Measurements from ENCODE around the gene ZNF23.

The ZNF23 gene

DNA sequence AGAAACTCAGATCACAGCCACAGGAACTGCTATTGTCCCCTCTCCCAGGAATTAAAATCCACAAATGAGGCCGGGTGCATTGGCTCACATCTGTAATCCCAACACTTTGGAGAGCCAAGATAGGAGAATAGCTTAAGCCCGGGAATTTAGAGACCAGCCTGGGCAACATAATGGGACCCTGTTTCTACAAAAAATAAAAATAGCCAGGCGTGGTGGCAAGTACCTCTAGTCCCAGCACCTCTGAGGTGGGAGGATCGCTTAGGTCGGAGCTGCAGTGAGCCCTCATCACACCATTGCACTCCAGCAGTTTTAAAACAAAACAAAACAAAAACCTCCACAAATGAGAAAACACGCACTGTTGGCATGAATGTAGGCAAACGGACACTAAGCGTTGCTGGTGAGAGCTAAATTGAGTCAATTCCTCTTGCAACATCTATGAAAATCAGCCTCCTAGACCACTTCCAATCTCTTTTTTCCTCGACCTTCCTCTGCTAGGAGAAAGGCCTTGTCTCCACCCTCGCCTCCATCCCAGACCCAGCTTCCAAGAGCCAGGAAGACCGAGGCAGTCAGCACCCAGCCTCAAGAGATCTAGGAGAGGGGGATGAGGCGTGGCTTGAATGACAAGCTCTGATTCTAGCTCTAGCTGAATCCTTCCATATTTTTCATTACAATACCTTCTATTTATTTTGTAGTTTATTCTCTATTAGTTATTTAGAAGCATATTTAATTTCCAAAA is 35.0 kb downstream of the ZNF23 start:
- Histone ChIP-seq H2AK5ac (ENCODE audit: low read depth, low read length) (no peak overlapping the region), H4K91ac (ENCODE audit: low read depth, low read length, poor library complexity) (no peak overlapping the region), H3K18ac (ENCODE audit: low read length) (no peak overlapping the region), H3K36me3 (replicated peaks in 1 of 2; ENCODE audit: control insufficient read depth in 2 of 2, insufficient read depth in 2 of 2, low read length in 2 of 2) (no peaks in the 10 kb centered on the region), H3K9me3 (replicated peaks in 1 of 2; ENCODE audit: control insufficient read depth in 2 of 2, insufficient read depth in 1 of 2, low read depth in 1 of 2, low read length in 2 of 2) (no peaks in the 10 kb centered on the region), H3K23ac (ENCODE audit: low read depth, low read length, poor library complexity) (no peak overlapping the region), H2AFZ (ENCODE audit: low read length) (no peak overlapping the region), H3K79me1 (ENCODE audit: low read depth, low read length) (no peaks in the 10 kb centered on the region), H3K14ac (ENCODE audit: low read length) (no peak overlapping the region), H4K8ac (ENCODE audit: low read depth, low read length) (no peak overlapping the region), H2BK120ac (ENCODE audit: low read depth, low read length) (no peak overlapping the region), H3K4me3 (ENCODE audit: low read length in 2 of 2) (peak overlapping the region; percentile 27 to 61), H3K4me1 (ENCODE audit: control insufficient read depth in 2 of 2, insufficient read depth in 1 of 2, low read depth in 1 of 2, low read length in 2 of 2) (peaks cover 0 to 7% of the 10 kb centered on the region in 2 donors), H2BK5ac (ENCODE audit: low read length) (no peak overlapping the region), H3K4me2 (ENCODE audit: insufficient read depth, low read length, poor library complexity, severe bottlenecking) (no peak overlapping the region), H3K27ac (replicated peaks; ENCODE audit: low read length) (no peak overlapping the region), H3K9ac (ENCODE audit: low read depth, low read length, poor library complexity) (no peak overlapping the region), H3K27me3 (ENCODE audit: control insufficient read depth in 3 of 3, insufficient read depth in 3 of 3, low read depth in 1 of 3, low read length in 3 of 3) (peaks cover 0 to 39% (median 5%) of the 10 kb centered on the region in 3 experiments), H3K4ac (ENCODE audit: low read length) (no peak overlapping the region), H2BK15ac (ENCODE audit: low read length) (no peak overlapping the region), H2BK12ac (ENCODE audit: low read length) (no peak overlapping the region)
- no peak for DNase-seq (ENCODE audit: low spot score)
- no CpG with 5 or more reads among the region's 12 CpGs for WGBS, 2 donors (ENCODE audit: extremely low coverage in 2 of 2, insufficient read length in 2 of 2, insufficient replicate concordance in 1 of 2)

DNA sequence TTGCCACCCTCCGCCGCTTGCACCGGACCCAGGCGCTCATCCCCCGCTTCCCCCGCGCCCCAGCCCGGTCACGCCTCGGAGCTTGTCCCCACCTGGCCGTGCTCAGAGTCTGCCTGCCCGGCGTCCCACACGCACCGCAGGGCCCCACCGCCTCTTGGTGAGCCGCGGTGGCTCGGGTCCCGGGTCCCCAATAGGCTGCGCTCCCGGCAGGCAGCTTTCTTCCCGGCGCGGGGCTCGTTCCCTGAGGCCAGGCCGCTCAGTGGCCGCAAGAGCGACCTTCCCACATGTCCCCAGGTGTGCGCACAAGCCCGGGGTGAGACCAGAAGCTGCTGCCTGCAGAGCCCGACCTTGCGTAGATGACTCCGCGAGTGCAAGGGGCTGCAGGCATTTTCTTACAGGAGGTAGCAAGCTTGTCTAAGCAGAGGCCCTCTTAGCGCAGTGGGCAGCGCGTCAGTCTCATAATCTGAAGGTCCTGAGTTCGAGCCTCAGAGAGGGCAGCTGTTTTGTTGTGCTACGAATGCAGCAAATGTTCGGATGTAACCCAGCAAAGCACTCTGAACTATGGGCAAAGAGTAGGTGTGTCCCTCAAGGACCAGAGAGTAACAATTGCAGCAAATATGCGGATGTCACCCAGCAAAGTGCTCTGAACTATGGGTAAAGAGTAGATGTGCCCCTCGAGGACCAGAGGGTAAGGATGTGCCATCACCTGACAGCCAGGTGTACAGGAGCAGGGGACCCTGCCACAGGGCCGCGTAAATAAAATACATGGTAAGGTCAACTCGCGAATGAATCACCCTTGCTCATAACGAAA is 35.8 kb downstream of the ZNF23 start:
- peak overlapping the region; percentile 61 to 87 for H3K4me3 ChIP-seq (ENCODE audit: low read length in 2 of 2)
- no peak overlapping the region for H4K91ac ChIP-seq (ENCODE audit: low read depth, low read length, poor library complexity)
- H3K9ac ChIP-seq (ENCODE audit: low read depth, low read length, poor library complexity), result peak overlapping the region; percentile 82
- H2AFZ ChIP-seq (ENCODE audit: low read length), result peak overlapping the region; percentile 96
- no peak overlapping the region for H3K14ac ChIP-seq (ENCODE audit: low read length)
- no peak overlapping the region for H2BK5ac ChIP-seq (ENCODE audit: low read length)
- no peak overlapping the region for H2BK12ac ChIP-seq (ENCODE audit: low read length)
- peaks cover 0 to 36% (median 5%) of the 10 kb centered on the region in 3 experiments for H3K27me3 ChIP-seq (ENCODE audit: control insufficient read depth in 3 of 3, insufficient read depth in 3 of 3, low read depth in 1 of 3, low read length in 3 of 3)
- H2BK15ac ChIP-seq (ENCODE audit: low read length), result peak overlapping the region; percentile 28
- H2BK120ac ChIP-seq (ENCODE audit: low read depth, low read length), result no peak overlapping the region
- H3K9me3 ChIP-seq (replicated peaks in 1 of 2; ENCODE audit: control insufficient read depth in 2 of 2, insufficient read depth in 1 of 2, low read depth in 1 of 2, low read length in 2 of 2), result no peaks in the 10 kb centered on the region
- H3K23ac ChIP-seq (ENCODE audit: low read depth, low read length, poor library complexity), result peak overlapping the region; percentile 26
- no peaks in the 10 kb centered on the region for H3K36me3 ChIP-seq (replicated peaks in 1 of 2; ENCODE audit: control insufficient read depth in 2 of 2, insufficient read depth in 2 of 2, low read length in 2 of 2)
- no peaks in the 10 kb centered on the region for H3K79me1 ChIP-seq (ENCODE audit: low read depth, low read length)
- H3K4ac ChIP-seq (ENCODE audit: low read length), result no peak overlapping the region
- H2AK5ac ChIP-seq (ENCODE audit: low read depth, low read length), result no peak overlapping the region
- H3K4me2 ChIP-seq (ENCODE audit: insufficient read depth, low read length, poor library complexity, severe bottlenecking), result peak overlapping the region; percentile 75
- peaks cover 0 to 7% of the 10 kb centered on the region in 2 donors for H3K4me1 ChIP-seq (ENCODE audit: control insufficient read depth in 2 of 2, insufficient read depth in 1 of 2, low read depth in 1 of 2, low read length in 2 of 2)
- peak; percentile 90 for DNase-seq (ENCODE audit: low spot score)
- peak overlapping the region; percentile 80 for H3K18ac ChIP-seq (ENCODE audit: low read length)
- no peak overlapping the region for H3K27ac ChIP-seq (replicated peaks; ENCODE audit: low read length)
- H4K8ac ChIP-seq (ENCODE audit: low read depth, low read length), result no peak overlapping the region
- no CpG with 5 or more reads among the region's 48 CpGs for WGBS, 2 donors (ENCODE audit: extremely low coverage in 2 of 2, insufficient read length in 2 of 2, insufficient replicate concordance in 1 of 2)

DNA sequence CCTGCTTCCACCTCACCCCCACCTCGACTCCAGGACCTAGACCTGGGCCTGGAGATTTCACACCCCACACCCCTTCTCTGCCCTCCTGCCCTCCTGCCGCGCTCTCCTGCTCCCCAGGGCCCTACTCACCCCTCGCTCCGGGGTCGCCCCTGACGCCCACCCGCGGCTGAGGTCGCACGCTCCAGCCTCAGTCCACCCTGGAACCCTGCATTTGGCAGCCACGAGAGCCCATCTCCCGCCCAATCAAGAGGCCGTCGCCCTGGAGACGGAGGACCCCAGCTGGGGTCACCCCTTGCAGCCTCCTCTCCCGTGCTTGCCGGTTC is 36.3 kb downstream of the ZNF23 start:
- no peak overlapping the region for H3K14ac ChIP-seq (ENCODE audit: low read length)
- no peak overlapping the region for H2BK5ac ChIP-seq (ENCODE audit: low read length)
- no peak overlapping the region for H4K8ac ChIP-seq (ENCODE audit: low read depth, low read length)
- WGBS, 2 donors (ENCODE audit: extremely low coverage in 2 of 2, insufficient read length in 2 of 2, insufficient replicate concordance in 1 of 2), result no CpG with 5 or more reads among the region's 18 CpGs
- H3K4ac ChIP-seq (ENCODE audit: low read length), result no peak overlapping the region
- peak overlapping the region; percentile 96 for H2AFZ ChIP-seq (ENCODE audit: low read length)
- peak overlapping the region; percentile 75 for H3K4me2 ChIP-seq (ENCODE audit: insufficient read depth, low read length, poor library complexity, severe bottlenecking)
- H3K23ac ChIP-seq (ENCODE audit: low read depth, low read length, poor library complexity), result peak overlapping the region; percentile 26
- no peak overlapping the region for H2AK5ac ChIP-seq (ENCODE audit: low read depth, low read length)
- peak overlapping the region; percentile 61 to 87 for H3K4me3 ChIP-seq (ENCODE audit: low read length in 2 of 2)
- H3K9me3 ChIP-seq (replicated peaks in 1 of 2; ENCODE audit: control insufficient read depth in 2 of 2, insufficient read depth in 1 of 2, low read depth in 1 of 2, low read length in 2 of 2), result no peaks in the 10 kb centered on the region
- no peak overlapping the region for H3K27ac ChIP-seq (replicated peaks; ENCODE audit: low read length)
- DNase-seq (ENCODE audit: low spot score), result no peak
- H3K4me1 ChIP-seq (ENCODE audit: control insufficient read depth in 2 of 2, insufficient read depth in 1 of 2, low read depth in 1 of 2, low read length in 2 of 2), result peaks cover 0 to 7% of the 10 kb centered on the region in 2 donors
- peak overlapping the region; percentile 80 for H3K18ac ChIP-seq (ENCODE audit: low read length)
- no peak overlapping the region for H2BK12ac ChIP-seq (ENCODE audit: low read length)
- peaks cover 0 to 34% (median 5%) of the 10 kb centered on the region in 3 experiments for H3K27me3 ChIP-seq (ENCODE audit: control insufficient read depth in 3 of 3, insufficient read depth in 3 of 3, low read depth in 1 of 3, low read length in 3 of 3)
- H3K36me3 ChIP-seq (replicated peaks in 1 of 2; ENCODE audit: control insufficient read depth in 2 of 2, insufficient read depth in 2 of 2, low read length in 2 of 2), result no peaks in the 10 kb centered on the region
- peak overlapping the region; percentile 28 for H2BK15ac ChIP-seq (ENCODE audit: low read length)
- no peak overlapping the region for H3K9ac ChIP-seq (ENCODE audit: low read depth, low read length, poor library complexity)
- no peak overlapping the region for H2BK120ac ChIP-seq (ENCODE audit: low read depth, low read length)
- H4K91ac ChIP-seq (ENCODE audit: low read depth, low read length, poor library complexity), result no peak overlapping the region
- no peaks in the 10 kb centered on the region for H3K79me1 ChIP-seq (ENCODE audit: low read depth, low read length)

DNA sequence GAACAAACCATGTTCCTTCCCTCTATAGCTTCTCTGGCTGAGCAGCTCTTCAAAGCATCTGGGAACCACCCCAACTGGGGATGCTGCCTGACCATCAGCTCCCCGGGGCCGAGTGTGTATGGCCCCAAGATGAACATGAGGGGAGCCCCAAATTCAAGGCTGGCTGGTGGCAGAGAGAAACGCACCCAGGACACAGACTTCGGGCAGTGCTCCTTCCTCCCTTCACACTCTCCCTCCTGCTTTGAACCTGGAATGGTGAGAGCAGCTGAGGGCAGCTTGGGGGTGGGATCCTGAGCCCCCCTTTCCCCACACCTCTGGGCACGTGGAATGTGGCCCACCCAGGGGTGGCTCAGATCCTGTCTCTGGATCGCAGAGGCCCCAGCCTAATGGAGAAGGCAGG is 37.4 kb downstream of the ZNF23 start:
- Histone ChIP-seq H3K14ac (ENCODE audit: low read length) (no peak overlapping the region), H3K4me3 (ENCODE audit: low read length in 2 of 2) (no peak overlapping the region), H3K4me1 (ENCODE audit: control insufficient read depth in 2 of 2, insufficient read depth in 1 of 2, low read depth in 1 of 2, low read length in 2 of 2) (peaks cover 0 to 7% of the 10 kb centered on the region in 2 donors), H3K4me2 (ENCODE audit: insufficient read depth, low read length, poor library complexity, severe bottlenecking) (no peak overlapping the region), H3K36me3 (replicated peaks in 1 of 2; ENCODE audit: control insufficient read depth in 2 of 2, insufficient read depth in 2 of 2, low read length in 2 of 2) (no peaks in the 10 kb centered on the region), H2AFZ (ENCODE audit: low read length) (no peak overlapping the region), H4K8ac (ENCODE audit: low read depth, low read length) (no peak overlapping the region), H2BK5ac (ENCODE audit: low read length) (no peak overlapping the region), H3K4ac (ENCODE audit: low read length) (no peak overlapping the region), H3K27ac (replicated peaks; ENCODE audit: low read length) (no peak overlapping the region), H2BK12ac (ENCODE audit: low read length) (no peak overlapping the region), H3K23ac (ENCODE audit: low read depth, low read length, poor library complexity) (peak overlapping the region; percentile 26), H4K91ac (ENCODE audit: low read depth, low read length, poor library complexity) (no peak overlapping the region), H2BK15ac (ENCODE audit: low read length) (no peak overlapping the region), H3K79me1 (ENCODE audit: low read depth, low read length) (no peaks in the 10 kb centered on the region), H2BK120ac (ENCODE audit: low read depth, low read length) (no peak overlapping the region), H3K18ac (ENCODE audit: low read length) (no peak overlapping the region), H3K9ac (ENCODE audit: low read depth, low read length, poor library complexity) (peak overlapping the region; percentile 54), H3K27me3 (ENCODE audit: control insufficient read depth in 3 of 3, insufficient read depth in 3 of 3, low read depth in 1 of 3, low read length in 3 of 3) (peaks cover 0 to 29% (median 5%) of the 10 kb centered on the region in 3 experiments), H2AK5ac (ENCODE audit: low read depth, low read length) (peak overlapping the region; percentile 98), H3K9me3 (replicated peaks in 1 of 2; ENCODE audit: control insufficient read depth in 2 of 2, insufficient read depth in 1 of 2, low read depth in 1 of 2, low read length in 2 of 2) (no peaks in the 10 kb centered on the region)
- no peak for DNase-seq (ENCODE audit: low spot score)
- WGBS, 2 donors (ENCODE audit: extremely low coverage in 2 of 2, insufficient read length in 2 of 2, insufficient replicate concordance in 1 of 2), result no CpG with 5 or more reads among the region's 6 CpGs

All from neuronal stem cell (in vitro differentiated cells).